ENCODE data around the gene MORF4L1.

GRCh38 chr15:78841376-78841706, 31.3 kb upstream of the MORF4L1 start:
- TF ChIP-seq, protein P1, sequence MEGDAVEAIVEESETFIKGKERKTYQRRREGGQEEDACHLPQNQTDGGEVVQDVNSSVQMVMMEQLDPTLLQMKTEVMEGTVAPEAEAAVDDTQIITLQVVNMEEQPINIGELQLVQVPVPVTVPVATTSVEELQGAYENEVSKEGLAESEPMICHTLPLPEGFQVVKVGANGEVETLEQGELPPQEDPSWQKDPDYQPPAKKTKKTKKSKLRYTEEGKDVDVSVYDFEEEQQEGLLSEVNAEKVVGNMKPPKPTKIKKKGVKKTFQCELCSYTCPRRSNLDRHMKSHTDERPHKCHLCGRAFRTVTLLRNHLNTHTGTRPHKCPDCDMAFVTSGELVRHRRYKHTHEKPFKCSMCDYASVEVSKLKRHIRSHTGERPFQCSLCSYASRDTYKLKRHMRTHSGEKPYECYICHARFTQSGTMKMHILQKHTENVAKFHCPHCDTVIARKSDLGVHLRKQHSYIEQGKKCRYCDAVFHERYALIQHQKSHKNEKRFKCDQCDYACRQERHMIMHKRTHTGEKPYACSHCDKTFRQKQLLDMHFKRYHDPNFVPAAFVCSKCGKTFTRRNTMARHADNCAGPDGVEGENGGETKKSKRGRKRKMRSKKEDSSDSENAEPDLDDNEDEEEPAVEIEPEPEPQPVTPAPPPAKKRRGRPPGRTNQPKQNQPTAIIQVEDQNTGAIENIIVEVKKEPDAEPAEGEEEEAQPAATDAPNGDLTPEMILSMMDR (conservative IDR thresholded peaks at IDR 0.05; ENCODE audit: low read depth, low read length), result no peak
- TF ChIP-seq EZH2 (IDR thresholded peaks at IDR 0.05; ENCODE audit: borderline replicate concordance, low read depth, low read length, poor library complexity, severe bottlenecking), result no peak
